Activated T-helper 2 cell treated with anti-CD3 and anti-CD28 coated beads, Interferon-gamma antibody, Interleukin-2, Interleukin-4, amounts not matched to agents 10 μg/mL and 5 μg/mL and 100 μg/mL, durations not matched to agents 14 hours and 24 hours and 36 hours (primary cell): Measurements from ENCODE around the gene CWF19L1. TPM values are rescaled to one million over a fixed set of nuclear protein-coding genes. Genes with fewer than 3 reads are reported as not detected.
"Not testable (repeated sequence)": the region's sequence is repeated elsewhere in the genome, so short reads cannot be mapped to it uniquely, and the experiment has no call there.

ENCODE experiments used
- DNase-seq: peaks from one replicate; pipeline ENCODE4 v3.0.0; 2021; ENCODE audit warnings: low spot score
- H3K27ac Mint-ChIP-seq: one replicate; pipeline ENCODE4 v1.8.0; 2021; ENCODE audit warnings: mixed read lengths
- H3K27me3 Mint-ChIP-seq: one replicate; pipeline ENCODE4 v1.8.0; 2021; ENCODE audit warnings: low read depth, mixed read lengths
- H3K36me3 Mint-ChIP-seq: one replicate; pipeline ENCODE4 v1.8.0; 2021; ENCODE audit warnings: low read depth, mixed read lengths
- H3K4me1 Mint-ChIP-seq: one replicate; pipeline ENCODE4 v1.8.0; 2021; ENCODE audit warnings: low read depth, mixed read lengths
- H3K4me3 Mint-ChIP-seq: one replicate; pipeline ENCODE4 v1.8.0; 2021; ENCODE audit warnings: low read depth, mild to moderate bottlenecking, moderate library complexity, mixed read lengths
- H3K9me3 Mint-ChIP-seq: one replicate; pipeline ENCODE4 v1.8.0; 2021; ENCODE audit warnings: mixed read lengths
- intact Hi-C: fragments of 100-400 bp; cut with micrococcal nuclease; formaldehyde crosslinking; loops from one replicate; pipeline ENCODE4 v1.15.1; 2023
- total RNA-seq: library from RNA; stranded (reverse); gene quantifications from 2 replicates; pipeline ENCODE4 v1.2.3, GENCODE V29; 2022

CWF19L1 gene
- total RNA-seq, result 41.4 and 44.7 TPM in 2 replicates

GRCh38 chr10:100267239-100268104, at the start of gene CWF19L1:
Gene CWF19L1, minus strand, starts transcription at chr10:100267638. Its CDS starts 45 bp downstream, at chr10:100267593.
- Mint-ChIP-seq H3K4me3 (peak within 1 kb of the TSS; percentile 100), H3K27ac (peak within 1 kb of the TSS; percentile 99), H3K9me3 (no peaks in the 10 kb centered on the region), H3K27me3 (no peaks in the 10 kb centered on the region), H3K4me1 (peaks cover 11% of the 10 kb centered on the region), H3K36me3 (peaks cover 11% of the 10 kb centered on the region)
- DNase-seq, result peak; percentile 72
- intact Hi-C loops, result no loop called here

- DNase-seq, result no peak
- Mint-ChIP-seq H3K4me3 (no peak overlapping the region), H3K27me3 (peaks cover 53% of the 10 kb centered on the region), H3K27ac (no peak overlapping the region), H3K36me3 (no peaks in the 10 kb centered on the region), H3K9me3 (no peaks in the 10 kb centered on the region), H3K4me1 (no peaks in the 10 kb centered on the region)
- intact Hi-C loops, result no loop called here
These were observed 48.2 kb upstream of the CWF19L1 start for GRCh38 chr10:100315615-100316014.

DNA sequence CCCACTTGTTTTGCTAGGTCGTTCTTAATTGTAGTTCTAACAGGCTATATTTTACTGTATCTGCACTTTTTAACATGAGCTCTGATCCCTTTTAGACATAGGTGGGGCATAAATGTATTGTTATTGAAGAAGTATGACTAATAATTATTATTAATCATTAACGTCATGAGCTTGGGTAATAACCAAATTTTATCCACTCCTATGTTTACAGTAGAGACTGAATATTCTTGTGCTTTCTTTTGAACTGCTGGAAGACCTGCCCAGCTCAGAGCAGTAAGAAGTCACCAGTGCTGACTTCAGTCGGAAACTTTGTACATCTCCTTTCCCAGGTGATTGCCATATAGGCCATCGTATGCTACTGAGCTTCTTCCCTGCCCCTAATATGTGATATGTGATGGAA, 43.9 kb upstream of the CWF19L1 start:
- Mint-ChIP-seq H3K9me3 (no peaks in the 10 kb centered on the region), H3K27me3 (peaks cover 55% of the 10 kb centered on the region), H3K4me1 (no peaks in the 10 kb centered on the region), H3K36me3 (no peaks in the 10 kb centered on the region), H3K27ac (no peak overlapping the region), H3K4me3 (no peak overlapping the region)
- no peak for DNase-seq
- intact Hi-C loops, result no loop called here

- intact Hi-C loops, result loop anchor here (2.0 kb wide), 1 partner anchor 19 kb away; no protein-coding TSS in a partner anchor
- H3K4me3 Mint-ChIP-seq, result no peak overlapping the region
- DNase-seq, result no peak
- H3K27ac Mint-ChIP-seq, result no peak overlapping the region
- no peaks in the 10 kb centered on the region for H3K36me3 Mint-ChIP-seq
- H3K27me3 Mint-ChIP-seq, result peaks cover 60% of the 10 kb centered on the region
- H3K4me1 Mint-ChIP-seq, result no peaks in the 10 kb centered on the region
- no peaks in the 10 kb centered on the region for H3K9me3 Mint-ChIP-seq
These were observed 40.2 kb upstream of the CWF19L1 start for GRCh38 chr10:100307684-100308083.

DNA sequence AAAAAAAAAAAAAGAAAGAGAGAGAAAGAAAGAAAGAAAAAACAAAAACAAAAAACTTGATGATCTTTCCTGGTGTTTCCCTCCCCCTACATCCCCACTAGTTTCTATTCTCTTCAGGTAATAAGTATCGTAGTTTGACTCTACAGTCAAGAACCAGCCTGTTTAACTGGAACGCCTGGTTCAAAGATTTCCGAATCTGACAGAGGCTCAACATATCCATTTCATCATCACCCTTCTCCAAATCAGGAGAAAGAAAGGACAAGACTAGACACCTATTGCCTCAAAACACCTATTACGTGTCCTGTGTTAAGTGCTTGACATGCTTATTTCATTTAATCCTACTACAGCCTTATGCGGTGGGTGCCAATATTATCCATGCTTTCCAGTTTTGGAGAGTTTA, 39.4 kb upstream of the CWF19L1 start:
- H3K4me3 Mint-ChIP-seq, result no peak overlapping the region
- intact Hi-C loops, result no loop called here
- no peaks in the 10 kb centered on the region for H3K4me1 Mint-ChIP-seq
- no peak overlapping the region for H3K27ac Mint-ChIP-seq
- H3K9me3 Mint-ChIP-seq, result no peaks in the 10 kb centered on the region
- DNase-seq, result no peak
- H3K36me3 Mint-ChIP-seq, result no peaks in the 10 kb centered on the region
- peaks cover 54% of the 10 kb centered on the region for H3K27me3 Mint-ChIP-seq

- Mint-ChIP-seq H3K36me3 (no peaks in the 10 kb centered on the region), H3K27me3 (peaks cover 45% of the 10 kb centered on the region), H3K27ac (no peak overlapping the region), H3K4me3 (no peak overlapping the region), H3K9me3 (no peaks in the 10 kb centered on the region), H3K4me1 (no peaks in the 10 kb centered on the region)
- intact Hi-C loops, result no loop called here
- DNase-seq, result no peak
These were observed 37.0 kb upstream of the CWF19L1 start for GRCh38 chr10:100304414-100304813.

DNA sequence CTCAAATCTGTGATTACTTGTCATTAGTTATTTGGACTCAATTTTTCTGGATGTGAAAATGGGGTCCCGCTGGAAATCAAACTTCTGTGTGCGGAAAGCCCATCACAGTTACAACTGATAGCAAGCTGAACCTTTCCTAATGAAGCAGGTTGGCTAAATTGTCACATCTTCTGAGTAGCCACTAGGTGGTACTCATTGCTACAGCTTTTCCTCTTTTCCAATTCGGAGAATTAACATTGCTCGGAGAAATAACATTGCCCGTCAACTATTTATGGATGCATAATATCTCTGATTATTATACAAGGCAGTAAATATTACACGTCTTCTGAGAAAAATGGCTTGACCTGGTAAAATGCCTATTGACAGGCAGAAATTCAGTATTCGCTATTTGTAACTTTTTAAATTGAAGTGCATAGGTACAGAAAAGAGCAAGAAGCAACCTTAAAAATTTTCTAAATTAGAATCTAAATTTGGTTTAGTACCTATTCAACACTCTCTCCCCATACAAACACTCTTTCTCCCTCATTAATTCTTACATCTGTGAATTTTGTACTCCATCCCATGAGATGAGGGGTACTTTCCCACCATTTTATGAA, 36.4 kb upstream of the CWF19L1 start:
- intact Hi-C loops, result no loop called here
- DNase-seq, result no peak
- Mint-ChIP-seq H3K4me3 (no peak overlapping the region), H3K27me3 (peaks cover 42% of the 10 kb centered on the region), H3K36me3 (no peaks in the 10 kb centered on the region), H3K4me1 (no peaks in the 10 kb centered on the region), H3K9me3 (no peaks in the 10 kb centered on the region), H3K27ac (no peak overlapping the region)

GRCh38 chr10:100301123-100301522, 33.7 kb upstream of the CWF19L1 start:
- H3K36me3 Mint-ChIP-seq, H3K27ac Mint-ChIP-seq, intact Hi-C loops, H3K4me3 Mint-ChIP-seq, H3K9me3 Mint-ChIP-seq, DNase-seq, H3K4me1 Mint-ChIP-seq: not testable (repeated sequence)
- H3K27me3 Mint-ChIP-seq, result peaks cover 34% of the 10 kb centered on the region

- Mint-ChIP-seq H3K4me3 (no peak overlapping the region), H3K27ac (no peak overlapping the region), H3K4me1 (no peaks in the 10 kb centered on the region), H3K9me3 (no peaks in the 10 kb centered on the region), H3K36me3 (no peaks in the 10 kb centered on the region), H3K27me3 (peaks cover 31% of the 10 kb centered on the region)
- no peak for DNase-seq
- intact Hi-C loops, result no loop called here
These were observed 29.8 kb upstream of the CWF19L1 start for GRCh38 chr10:100297242-100297641.

- Mint-ChIP-seq H3K36me3 (no peaks in the 10 kb centered on the region), H3K4me1 (no peaks in the 10 kb centered on the region), H3K27ac (no peak overlapping the region), H3K9me3 (no peaks in the 10 kb centered on the region), H3K4me3 (no peak overlapping the region), H3K27me3 (peaks cover 33% of the 10 kb centered on the region)
- intact Hi-C loops, result no loop called here
- no peak for DNase-seq
These were observed 25.6 kb upstream of the CWF19L1 start for GRCh38 chr10:100293066-100293465.

DNA sequence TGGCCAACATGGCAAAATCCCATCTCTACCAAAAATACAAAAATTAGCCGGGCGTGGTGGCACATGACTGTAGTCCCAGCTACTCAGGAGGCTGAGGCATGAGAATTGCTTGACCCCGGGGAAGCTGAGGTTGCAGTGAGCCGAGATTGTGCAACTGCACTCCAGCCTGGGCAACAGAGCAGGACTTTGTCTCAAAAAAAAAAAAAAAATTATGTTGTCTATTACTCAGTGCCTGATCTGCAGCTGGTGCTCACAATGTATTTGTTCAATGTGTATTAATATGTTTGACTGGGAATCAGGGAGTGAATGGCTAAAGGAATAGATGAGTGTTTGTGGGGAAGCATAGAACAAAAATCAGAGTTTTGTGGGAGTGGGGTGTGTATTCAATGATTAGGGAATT, 24.9 kb upstream of the CWF19L1 start:
- H3K36me3 Mint-ChIP-seq, intact Hi-C loops, H3K4me1 Mint-ChIP-seq, H3K4me3 Mint-ChIP-seq, H3K9me3 Mint-ChIP-seq, DNase-seq, H3K27ac Mint-ChIP-seq: not testable (repeated sequence)
- H3K27me3 Mint-ChIP-seq, result peaks cover 33% of the 10 kb centered on the region

DNA sequence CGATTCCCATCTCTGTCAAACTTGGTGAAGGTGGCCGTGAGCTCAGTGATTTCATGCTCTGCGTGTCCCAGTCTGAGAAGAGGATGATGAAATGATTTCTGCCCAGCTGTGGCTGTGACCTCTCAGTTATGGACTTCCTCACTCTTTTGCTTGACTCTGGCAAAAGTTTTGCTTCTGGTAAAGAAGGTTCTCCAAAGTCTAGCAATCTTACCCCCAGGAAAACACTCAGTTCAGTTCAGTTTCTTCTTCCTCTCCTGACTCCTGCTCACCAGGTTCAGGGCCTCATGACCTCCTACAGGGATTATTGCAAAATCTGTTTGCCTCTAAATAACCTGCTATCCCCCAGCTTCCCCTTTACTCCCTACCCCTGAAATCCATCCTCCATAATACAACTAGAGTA, 23.9 kb upstream of the CWF19L1 start:
- no peak for DNase-seq
- Mint-ChIP-seq H3K9me3 (no peaks in the 10 kb centered on the region), H3K4me1 (peaks cover 6% of the 10 kb centered on the region), H3K27ac (no peak overlapping the region), H3K36me3 (no peaks in the 10 kb centered on the region), H3K27me3 (peaks cover 28% of the 10 kb centered on the region), H3K4me3 (no peak overlapping the region)
- intact Hi-C loops, result no loop called here

DNA sequence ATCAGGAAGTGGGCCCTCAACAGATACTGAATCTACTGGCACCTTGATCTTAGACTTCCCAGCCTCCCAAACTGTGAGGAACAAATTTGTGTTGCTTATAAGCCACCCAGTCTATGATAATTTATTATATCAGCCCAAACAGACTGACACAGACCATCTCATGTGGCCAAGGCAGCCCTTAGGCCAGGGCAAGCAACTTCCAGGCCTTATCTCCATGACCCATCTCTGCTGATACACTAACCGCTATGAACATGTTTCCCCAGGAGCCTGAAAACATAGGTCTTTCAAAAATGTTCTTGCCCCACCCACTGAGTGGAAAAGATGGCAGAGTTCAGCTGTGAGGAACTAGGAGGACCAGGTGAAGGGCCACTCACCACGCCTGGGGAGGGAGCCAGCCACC, 22.2 kb upstream of the CWF19L1 start:
- peaks cover 12% of the 10 kb centered on the region for H3K36me3 Mint-ChIP-seq
- no peak for DNase-seq
- peaks cover 18% of the 10 kb centered on the region for H3K4me1 Mint-ChIP-seq
- H3K27ac Mint-ChIP-seq, result no peak overlapping the region
- intact Hi-C loops, result loop anchor here (5.0 kb wide), 2 partner anchors 53 to 238 kb away; partner anchors contain the start of gene NDUFB8
- no peaks in the 10 kb centered on the region for H3K9me3 Mint-ChIP-seq
- peaks cover 18% of the 10 kb centered on the region for H3K27me3 Mint-ChIP-seq
- H3K4me3 Mint-ChIP-seq, result no peak overlapping the region
